HCT116 (cell line): ENCODE data around the gene GOLGA7B. TPM values are rescaled to one million over a fixed set of nuclear protein-coding genes. Genes with fewer than 3 reads are reported as not detected.

Source experiments
- ATAC-seq: fragments of 200-7000 bp; cut with Tn5 transposase; 2 replicates; pipeline ENCODE4 v1.9.1; 2020; ENCODE audit warnings: mild to moderate bottlenecking, moderate library complexity
- BruUV-seq: library from RNA; stranded (reverse); fragments of 400-500 nt; replicated peaks from 2 replicates; lab custom pipeline; 2021; lab: Mats Ljungman, UMichigan
- CTCF ChIA-PET: fragments of 300-600 bp; sonication (Branson Sonifier 250); formaldehyde crosslinking; loops from one replicate; lab custom pipeline; 2021; ENCODE audit warnings: antibody characterized with exemption; lab: Charles Lee
- POLR2A ChIA-PET: fragments of 300-600, 350-600 bp; sonication (Branson Sonifier 250); formaldehyde crosslinking; loops from one replicate; lab custom pipeline; 2021; ENCODE audit warnings: antibody characterized with exemption; lab: Charles Lee
- RAD21 ChIA-PET, 2 experiments: fragments of 300-600 bp; sonication (Branson Sonifier 250); formaldehyde crosslinking; loops; one replicate each; lab custom pipeline; 2023; ENCODE audit warnings: low total read pairs in 2 of 2; ENCODE audit not compliant: uncharacterized antibody in 2 of 2, unreplicated experiment in 2 of 2, low non-redundant PET in 1 of 2; lab: Charles Lee
- DNase-seq: peaks from one replicate; pipeline ENCODE4 v3.0.0-alpha.2; 2010; ENCODE audit warnings: low read depth, low spot score
- H2AFZ ChIP-seq: fragments of 200-600 bp; shearing (Covaris generic), sonication (generic); 2 replicates; pipeline ENCODE4 v1.6.1; 2017; ENCODE audit warnings: low read depth, mixed run types, mixed read lengths, antibody characterized with exemption, low read length; ENCODE audit not compliant: poor library complexity, severe bottlenecking
- H3K27ac ChIP-seq: 2 replicates; pipeline ENCODE4 v1.5.1; 2012; ENCODE audit warnings: low read depth, low read length
- H3K27me3 ChIP-seq: fragments of 200-600 bp; sonication (generic); 2 replicates; pipeline ENCODE4 v1.6.1; 2016; ENCODE audit warnings: mixed run types, low read length, mixed read lengths; ENCODE audit not compliant: insufficient read depth
- H3K36me3 ChIP-seq, 2 experiments: fragments of 200-500 bp in 1 of 2; fragments of 200-600 bp in 1 of 2; sonication (Bioruptor generic) in 1 of 2; sonication (generic) in 1 of 2; 2 replicates each; pipeline versions ENCODE4 v1.5.1 to v1.6.1; 2014 to 2016; ENCODE audit warnings: low read length in 2 of 2, inconsistent platforms in 1 of 2, mixed read lengths in 1 of 2, mixed run types in 1 of 2; ENCODE audit not compliant: insufficient read depth in 2 of 2, control insufficient read depth in 1 of 2
- H3K4me1 ChIP-seq, 2 experiments: fragments of 200-600 bp in 1 of 2; sonication (generic) in 1 of 2; 2 replicates each; pipeline versions ENCODE4 v1.5.1 to v1.6.1; 2012 to 2017; ENCODE audit warnings: low read length in 2 of 2, inconsistent platforms in 1 of 2, mild to moderate bottlenecking in 1 of 2, mixed read lengths in 1 of 2, mixed run types in 1 of 2, moderate library complexity in 1 of 2; ENCODE audit not compliant: insufficient read depth in 2 of 2, control insufficient read depth in 1 of 2
- H3K4me2 ChIP-seq: fragments of 200-600 bp; sonication (generic); 2 replicates; pipeline ENCODE4 v1.6.1; 2017; ENCODE audit warnings: mixed run types, low read length, mixed read lengths
- H3K4me3 ChIP-seq, 2 experiments: fragments of 200-600 bp in 1 of 2; sonication (generic) in 1 of 2; replicated peaks in 1 of 2; 2 replicates each; pipeline ENCODE4 v1.5.1; 2011 to 2016; ENCODE audit warnings: low read length in 2 of 2, control low read depth in 1 of 2, low read depth in 1 of 2, mild to moderate bottlenecking in 1 of 2, mixed read lengths in 1 of 2, mixed run types in 1 of 2
- H3K79me2 ChIP-seq: fragments of 200-600 bp; sonication (generic); 2 replicates; pipeline ENCODE4 v1.6.1; 2017; ENCODE audit warnings: mild to moderate bottlenecking, mixed run types, low read length, moderate library complexity, mixed read lengths; ENCODE audit not compliant: insufficient read depth
- H3K9ac ChIP-seq: fragments of 200-600 bp; sonication (generic); 2 replicates; pipeline ENCODE4 v1.6.1; 2016; ENCODE audit warnings: low read length, mixed read lengths
- H3K9me2 ChIP-seq: fragments of 200-600 bp; sonication (generic), shearing (Covaris generic); 2 replicates; pipeline ENCODE4 v1.6.1; 2017; ENCODE audit warnings: mixed run types, mild to moderate bottlenecking, moderate library complexity; ENCODE audit not compliant: insufficient read depth
- H3K9me3 ChIP-seq, 2 experiments: fragments of 200-500 bp in 1 of 2; fragments of 200-600 bp in 1 of 2; sonication (Bioruptor generic) in 1 of 2; sonication (generic) in 1 of 2; 2 replicates each; pipeline ENCODE4 v1.6.1; 2014 to 2017; ENCODE audit warnings: low read length in 2 of 2, mixed read lengths in 2 of 2, inconsistent platforms in 1 of 2, low read depth in 1 of 2, mild to moderate bottlenecking in 1 of 2, mixed run types in 1 of 2, moderate library complexity in 1 of 2; ENCODE audit not compliant: control insufficient read depth in 1 of 2, insufficient read depth in 1 of 2
- H4K20me1 ChIP-seq: fragments of 200-600 bp; sonication (generic), shearing (Covaris generic); 2 replicates; pipeline ENCODE4 v1.6.1; 2017; ENCODE audit warnings: mixed run types, mild to moderate bottlenecking, moderate library complexity; ENCODE audit not compliant: insufficient read depth
- EZH2phosphoT487 ChIP-seq: fragments of 200-600 bp; IDR thresholded peaks from 2 replicates; pipeline ENCODE4 v1.6.1; 2018; ENCODE audit warnings: antibody characterized with exemption, borderline replicate concordance
- FOSL1 ChIP-seq: IDR thresholded peaks from 2 replicates; pipeline ENCODE4 v1.6.1; 2012; ENCODE audit warnings: low read depth
- JUND ChIP-seq: IDR thresholded peaks from 2 replicates; pipeline ENCODE4 v1.6.1; 2012
- MAX ChIP-seq: IDR thresholded peaks from 2 replicates; pipeline ENCODE4 v1.6.1; 2012
- POLR2A ChIP-seq: IDR thresholded peaks from 2 replicates; pipeline ENCODE4 v1.7.0; 2011; ENCODE audit warnings: borderline replicate concordance; ENCODE audit not compliant: insufficient read depth, insufficient read length; ENCODE audit errors: extremely low read depth
- SIN3A ChIP-seq: IDR thresholded peaks from 2 replicates; pipeline ENCODE4 v1.6.1; 2012; ENCODE audit warnings: low read depth
- SP1 ChIP-seq: IDR thresholded peaks from 2 replicates; pipeline ENCODE4 v1.6.1; 2012; ENCODE audit warnings: low read depth
- intact Hi-C: fragments of 100-400 bp; cut with micrococcal nuclease; formaldehyde crosslinking; loops from 2 replicates; pipeline ENCODE4 v1.10.0; 2022
- total RNA-seq: library from RNA; stranded (reverse); gene quantifications from one replicate; pipeline ENCODE4 v1.2.1, GENCODE V29; 2021; ENCODE audit not compliant: unreplicated experiment
- TF ChIP-seq, protein P1 (sequence below): IDR thresholded peaks from 2 replicates; pipeline ENCODE4 v1.6.1; 2012

GOLGA7B gene
- total RNA-seq, 1 experiment from 2014 or later = 1.0 TPM

GRCh38 chr10:97861097-97861750 is 11.6 kb downstream of the GOLGA7B start:
- intact Hi-C loops = no loop called here
- no peaks in the 10 kb centered on the region for H3K79me2 ChIP-seq
- H3K9me3 ChIP-seq = no peaks in the 10 kb centered on the region
- ChIA-PET POLR2A (interaction anchor here (0.8 kb wide), 1 partner anchor 27 kb away, joined by 3 read pairs; no protein-coding TSS in a partner anchor), RAD21 (interaction anchor here in 1 of 2 experiments (0.6 kb wide), 1 partner anchor 55 kb away, joined by 3 read pairs; no protein-coding TSS in a partner anchor), CTCF (interaction anchor here (1.2 to 1.4 kb wide), 2 partner anchors 8 to 70 kb away, joined by 4 to 7 read pairs; no protein-coding TSS in a partner anchor)
- H3K27me3 ChIP-seq = no peaks in the 10 kb centered on the region
- H2AFZ ChIP-seq = no peak overlapping the region
- H3K27ac ChIP-seq = no peak overlapping the region
- H3K9me2 ChIP-seq = no peaks in the 10 kb centered on the region
- no peak overlapping the region for H3K4me3 ChIP-seq
- H3K9ac ChIP-seq = no peak overlapping the region
- DNase-seq (no peak), ATAC-seq (peak; percentile 93)
- peak overlapping the region; percentile 32 for H3K4me2 ChIP-seq
- BruUV-seq = no TSS peak
- TF ChIP-seq SP1 (peak; percentile 12; the same call in 1 of the 2 replicates), FOSL1 (peak; percentile 56), MAX (no peak), SIN3A (no peak), JUND (no peak; the same call in 1 of the 2 replicates), EZH2phosphoT487 (no peak)
- TF ChIP-seq, protein P1, sequence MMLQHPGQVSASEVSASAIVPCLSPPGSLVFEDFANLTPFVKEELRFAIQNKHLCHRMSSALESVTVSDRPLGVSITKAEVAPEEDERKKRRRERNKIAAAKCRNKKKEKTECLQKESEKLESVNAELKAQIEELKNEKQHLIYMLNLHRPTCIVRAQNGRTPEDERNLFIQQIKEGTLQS = no peak
- TF ChIP-seq, all 23 proteins: peak for 2
- Histone ChIP-seq H3K36me3 (no peaks in the 10 kb centered on the region), H3K4me1 (peaks cover 16 to 33% of the 10 kb centered on the region in 2 experiments), H4K20me1 (no peaks in the 10 kb centered on the region)

- no peaks in the 10 kb centered on the region for H3K9me2 ChIP-seq
- H3K4me2 ChIP-seq = peak overlapping the region; percentile 32
- ATAC-seq (peak; percentile 64), DNase-seq (no peak)
- no peak overlapping the region for H3K9ac ChIP-seq
- CTCF ChIA-PET = interaction anchor here (1.4 kb wide), 1 partner anchor 7 kb away, joined by 7 read pairs; no protein-coding TSS in a partner anchor
- no peaks in the 10 kb centered on the region for H4K20me1 ChIP-seq
- no peak overlapping the region for H3K4me3 ChIP-seq
- no peaks in the 10 kb centered on the region for H3K36me3 ChIP-seq
- RAD21 ChIA-PET = interaction anchor here in 1 of 2 experiments (0.6 kb wide), 1 partner anchor 56 kb away, joined by 3 read pairs; no protein-coding TSS in a partner anchor
- H2AFZ ChIP-seq = no peak overlapping the region
- H3K27me3 ChIP-seq = no peaks in the 10 kb centered on the region
- 0 out of 2 replicates have a peak, but pooled peaks have one; percentile 2 for TF ChIP-seq SP1
- no peak for TF ChIP-seq POLR2A
- peaks cover 16 to 33% of the 10 kb centered on the region in 2 experiments for H3K4me1 ChIP-seq
- POLR2A ChIA-PET = no interaction called here
- no TSS peak for BruUV-seq
- no peaks in the 10 kb centered on the region for H3K79me2 ChIP-seq
- H3K27ac ChIP-seq = no peak overlapping the region
- intact Hi-C loops = no loop called here
- H3K9me3 ChIP-seq = no peaks in the 10 kb centered on the region
Observed at GRCh38 chr10:97861924-97862323, 12.3 kb downstream of the GOLGA7B start.
